ENCODE measurements around the gene XAGE1B.
"Not testable (repeated sequence)": the region's sequence is repeated elsewhere in the genome, so short reads cannot be mapped to it uniquely, and the experiment has no call there.

The XAGE1B gene, protein sequence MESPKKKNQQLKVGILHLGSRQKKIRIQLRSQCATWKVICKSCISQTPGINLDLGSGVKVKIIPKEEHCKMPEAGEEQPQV

DNA sequence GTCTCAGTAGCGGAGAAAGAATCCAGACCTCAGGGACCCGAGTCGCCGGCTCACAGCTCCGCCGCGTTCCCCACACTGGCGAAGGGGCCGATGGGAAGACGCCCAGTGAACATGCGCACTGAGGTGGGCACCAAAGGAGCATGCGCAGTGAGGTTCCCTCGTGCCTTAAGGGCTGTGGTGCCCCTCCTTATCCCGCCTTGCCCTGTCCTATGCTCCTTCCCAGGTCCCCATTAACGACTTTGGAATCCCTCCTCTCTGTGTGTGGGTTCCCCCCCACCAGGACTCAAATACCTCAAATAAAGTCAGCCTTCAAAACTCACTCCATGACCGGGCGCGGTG, at the start of gene XAGE1B:
TSS of gene XAGE1B (minus strand) at position 77 of the 339 bp plus-strand sequence. CDS start 1,536 bp downstream, outside the sequence.
- not testable (repeated sequence) for H3K27me3 Mint-ChIP-seq (ENCODE audit: low read depth); H3K27ac Mint-ChIP-seq; H3K9me3 Mint-ChIP-seq; H3K4me1 Mint-ChIP-seq (ENCODE audit: low read depth); H3K4me3 Mint-ChIP-seq; DNase-seq (ENCODE audit: low spot score); H3K36me3 Mint-ChIP-seq (ENCODE audit: low read depth)

DNA sequence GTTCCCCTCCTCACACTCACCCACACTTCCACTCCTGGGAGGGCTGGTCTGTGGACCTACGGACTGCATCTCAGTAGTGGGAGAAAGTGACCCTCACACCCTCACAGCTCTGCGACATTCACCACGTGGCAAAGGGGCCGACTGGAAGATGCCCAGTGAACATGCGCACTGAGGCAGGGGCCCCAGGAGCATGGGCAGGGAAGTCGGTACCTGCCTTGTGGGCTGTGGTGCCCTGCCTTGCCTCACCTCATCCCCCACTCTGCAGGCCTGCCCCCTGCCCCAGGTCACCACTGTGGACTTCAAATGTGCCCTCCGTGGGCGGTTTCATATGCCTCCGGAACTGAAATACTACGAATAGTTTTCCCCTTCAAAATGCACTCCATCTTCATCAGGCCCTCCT, 46.2 kb upstream of the XAGE1B start:
- Mint-ChIP-seq H3K36me3 (ENCODE audit: low read depth) (no peaks in the 10 kb centered on the region), H3K9me3 (no peaks in the 10 kb centered on the region), H3K27me3 (ENCODE audit: low read depth) (no peaks in the 10 kb centered on the region), H3K4me1 (ENCODE audit: low read depth) (no peaks in the 10 kb centered on the region), H3K27ac (no peak overlapping the region), H3K4me3 (no peak overlapping the region)
- DNase-seq (ENCODE audit: low spot score), result no peak

DNA sequence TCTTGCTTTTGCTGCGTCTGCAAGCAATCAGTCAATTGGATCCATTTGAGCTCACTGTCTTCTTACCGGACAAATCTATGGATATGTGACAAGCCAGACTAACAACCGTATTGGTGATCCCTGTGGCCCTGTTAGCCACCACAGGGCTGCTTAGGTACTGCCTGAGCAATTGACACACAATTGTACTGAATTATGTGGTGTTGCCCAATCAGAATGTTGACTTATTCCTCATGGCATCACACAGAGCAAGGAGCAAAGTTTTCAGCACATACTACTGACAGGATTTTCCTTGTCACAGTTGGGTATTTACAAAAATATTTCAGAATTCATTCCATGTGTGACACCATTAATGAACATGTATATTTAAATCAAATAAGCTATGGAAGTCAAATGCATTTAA, 41.3 kb upstream of the XAGE1B start:
- Mint-ChIP-seq H3K4me3 (no peak overlapping the region), H3K4me1 (ENCODE audit: low read depth) (no peaks in the 10 kb centered on the region), H3K36me3 (ENCODE audit: low read depth) (no peaks in the 10 kb centered on the region), H3K9me3 (no peaks in the 10 kb centered on the region), H3K27ac (no peak overlapping the region), H3K27me3 (ENCODE audit: low read depth) (no peaks in the 10 kb centered on the region)
- no peak for DNase-seq (ENCODE audit: low spot score)

DNA sequence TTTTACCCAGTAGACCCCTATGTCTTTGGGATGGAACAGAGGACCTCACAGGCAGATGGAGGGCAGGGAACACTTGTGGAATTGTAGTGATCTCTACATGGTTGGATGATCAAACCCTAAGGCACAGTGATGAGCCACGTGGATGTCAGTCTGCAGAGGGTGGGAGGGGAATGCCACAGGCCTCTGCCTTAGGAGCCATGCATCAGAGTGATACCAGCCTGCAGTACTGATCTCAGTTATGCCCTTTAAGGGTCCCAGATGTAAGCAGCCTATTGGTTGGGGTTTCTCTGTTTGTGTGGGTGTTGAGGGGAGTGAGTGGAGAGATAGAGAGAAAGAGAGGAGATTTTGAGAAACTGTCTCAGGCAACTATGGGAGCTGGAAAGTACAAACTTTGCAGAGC, 39.9 kb upstream of the XAGE1B start:
- no peak overlapping the region for H3K27ac Mint-ChIP-seq
- no peak overlapping the region for H3K4me3 Mint-ChIP-seq
- H3K4me1 Mint-ChIP-seq (ENCODE audit: low read depth), result no peaks in the 10 kb centered on the region
- no peak for DNase-seq (ENCODE audit: low spot score)
- H3K27me3 Mint-ChIP-seq (ENCODE audit: low read depth), result no peaks in the 10 kb centered on the region
- H3K36me3 Mint-ChIP-seq (ENCODE audit: low read depth), result no peaks in the 10 kb centered on the region
- no peaks in the 10 kb centered on the region for H3K9me3 Mint-ChIP-seq

DNA sequence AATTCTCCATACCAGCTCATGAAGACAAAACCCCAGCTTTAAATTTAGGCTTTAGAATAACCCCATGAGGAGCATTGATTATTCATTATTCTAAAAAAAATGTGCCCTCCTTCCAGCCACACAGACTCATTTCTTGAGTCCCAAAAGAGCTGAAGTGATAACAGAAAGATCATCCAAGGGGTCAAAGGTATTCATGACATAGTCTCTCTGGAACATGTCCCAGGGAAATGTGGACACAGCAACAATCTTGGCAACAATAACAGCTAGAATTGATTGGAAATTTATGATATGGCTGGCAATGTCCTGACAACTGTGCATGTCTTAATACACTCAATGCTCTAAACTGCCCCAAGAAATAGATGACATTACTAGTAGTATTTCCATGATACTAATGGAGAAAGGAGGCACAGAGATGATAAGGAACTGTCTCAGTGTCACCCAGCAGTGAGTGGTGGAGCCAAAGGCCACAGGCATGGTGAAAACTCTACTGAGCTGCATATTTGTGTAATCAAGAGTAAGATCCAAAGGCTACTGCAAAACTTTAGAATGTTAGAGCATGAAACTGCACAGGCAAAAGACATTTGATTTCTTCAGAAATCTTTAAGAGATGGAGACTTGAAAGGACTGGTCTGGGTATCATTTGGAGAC, 37.3 kb upstream of the XAGE1B start:
- H3K9me3 Mint-ChIP-seq, result no peaks in the 10 kb centered on the region
- no peaks in the 10 kb centered on the region for H3K4me1 Mint-ChIP-seq (ENCODE audit: low read depth)
- H3K4me3 Mint-ChIP-seq, result no peak overlapping the region
- H3K36me3 Mint-ChIP-seq (ENCODE audit: low read depth), result no peaks in the 10 kb centered on the region
- no peaks in the 10 kb centered on the region for H3K27me3 Mint-ChIP-seq (ENCODE audit: low read depth)
- no peak for DNase-seq (ENCODE audit: low spot score)
- no peak overlapping the region for H3K27ac Mint-ChIP-seq

DNA sequence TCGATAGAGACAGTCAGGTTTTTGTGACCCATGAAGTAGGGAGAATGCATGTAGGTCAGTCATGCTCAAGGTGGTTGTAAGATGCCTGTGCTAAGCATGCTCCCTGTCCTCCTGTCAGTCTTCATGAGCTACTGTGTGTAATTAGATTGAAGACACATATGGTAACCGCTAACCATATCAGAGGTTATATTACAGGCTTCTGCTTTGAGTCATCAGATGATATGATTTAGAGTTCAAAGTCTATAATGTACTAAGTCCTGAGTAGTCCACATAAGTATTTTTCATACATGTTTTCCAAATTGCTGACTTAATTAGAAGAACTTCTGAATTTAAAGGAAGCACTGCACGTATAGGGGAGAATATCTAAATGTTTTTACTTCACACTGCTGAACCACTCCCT, 31.9 kb upstream of the XAGE1B start:
- H3K27me3 Mint-ChIP-seq (ENCODE audit: low read depth); DNase-seq (ENCODE audit: low spot score); H3K9me3 Mint-ChIP-seq; H3K4me3 Mint-ChIP-seq; H3K27ac Mint-ChIP-seq; H3K36me3 Mint-ChIP-seq (ENCODE audit: low read depth); H3K4me1 Mint-ChIP-seq (ENCODE audit: low read depth): not testable (repeated sequence)

DNA sequence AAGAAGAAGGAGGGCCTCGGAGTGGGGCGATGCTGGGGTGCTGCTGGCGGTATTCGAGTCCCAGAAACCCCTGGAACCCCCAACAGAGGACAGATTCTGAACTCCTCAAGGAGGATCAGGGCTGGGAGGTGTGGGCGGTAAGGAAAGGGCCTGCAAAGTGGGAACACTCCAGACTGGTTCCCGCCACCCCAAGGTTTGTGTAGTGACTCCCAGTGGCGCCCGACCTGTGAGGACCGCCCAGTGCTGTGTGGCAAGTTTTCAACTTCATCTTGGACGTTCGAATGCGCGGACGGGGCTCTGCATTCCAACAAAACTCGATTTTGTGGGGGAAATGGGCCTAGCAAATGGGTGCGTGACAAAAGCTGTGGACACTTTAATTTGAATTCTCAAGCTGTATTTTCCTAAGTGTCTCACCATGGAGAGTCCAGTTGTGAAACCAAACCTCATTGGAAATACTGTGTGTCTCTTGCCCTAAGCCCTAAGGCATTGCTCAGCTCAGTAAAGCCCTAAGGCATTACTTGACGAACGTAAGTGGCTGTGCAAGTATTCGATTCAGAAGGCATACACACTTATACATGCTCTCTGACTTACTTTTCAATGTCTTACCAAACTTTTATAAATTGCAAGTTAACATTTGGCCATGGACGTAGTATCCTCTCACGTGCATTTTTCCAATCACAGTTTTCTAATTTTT, 27.4 kb upstream of the XAGE1B start:
- Mint-ChIP-seq H3K36me3 (ENCODE audit: low read depth) (no peaks in the 10 kb centered on the region), H3K4me1 (ENCODE audit: low read depth) (no peaks in the 10 kb centered on the region), H3K9me3 (no peaks in the 10 kb centered on the region), H3K27ac (no peak overlapping the region), H3K27me3 (ENCODE audit: low read depth) (no peaks in the 10 kb centered on the region), H3K4me3 (no peak overlapping the region)
- DNase-seq (ENCODE audit: low spot score), result no peak

DNA sequence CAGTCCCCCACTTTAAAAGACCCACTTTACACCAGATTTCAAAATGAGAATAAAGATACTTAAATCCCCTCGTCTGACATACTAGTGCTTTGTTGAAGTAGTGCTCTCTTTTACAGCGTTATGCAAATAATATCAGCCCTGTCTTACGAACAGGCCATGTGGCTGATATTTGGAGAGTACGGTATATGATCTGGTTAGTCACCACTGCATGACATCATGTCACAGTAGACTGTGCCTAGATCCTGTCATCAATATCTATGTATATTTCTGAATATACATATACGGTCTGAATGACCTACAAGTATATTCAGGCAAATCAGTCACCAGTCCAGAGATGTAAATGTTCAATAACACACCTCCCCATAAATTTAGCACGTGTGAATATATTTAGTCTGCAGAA, 25.4 kb upstream of the XAGE1B start:
- Mint-ChIP-seq H3K27me3 (ENCODE audit: low read depth) (no peaks in the 10 kb centered on the region), H3K4me1 (ENCODE audit: low read depth) (no peaks in the 10 kb centered on the region), H3K4me3 (no peak overlapping the region), H3K9me3 (no peaks in the 10 kb centered on the region), H3K36me3 (ENCODE audit: low read depth) (no peaks in the 10 kb centered on the region), H3K27ac (no peak overlapping the region)
- no peak for DNase-seq (ENCODE audit: low spot score)

DNA sequence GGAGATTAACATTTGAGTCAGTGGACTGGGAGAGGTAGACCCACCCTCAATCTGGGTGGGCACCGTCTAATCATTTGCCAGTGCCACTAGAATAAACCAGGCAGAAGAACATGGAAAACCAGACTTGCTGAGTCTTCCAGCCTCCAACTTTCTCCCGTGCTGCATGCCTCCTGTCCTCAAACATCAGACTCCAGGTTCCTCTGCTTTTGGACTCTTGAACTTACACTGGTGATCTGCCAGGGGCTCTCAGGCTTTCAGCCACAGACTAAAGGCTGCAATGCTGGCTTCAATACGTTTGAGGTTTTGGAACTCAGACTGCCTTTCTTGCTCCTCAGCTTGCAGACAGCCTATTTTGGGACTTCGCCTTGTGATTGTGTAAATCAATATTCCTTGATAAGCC, 24.2 kb upstream of the XAGE1B start:
- not testable (repeated sequence) for H3K4me3 Mint-ChIP-seq; H3K4me1 Mint-ChIP-seq (ENCODE audit: low read depth); H3K27ac Mint-ChIP-seq; DNase-seq (ENCODE audit: low spot score); H3K36me3 Mint-ChIP-seq (ENCODE audit: low read depth); H3K9me3 Mint-ChIP-seq; H3K27me3 Mint-ChIP-seq (ENCODE audit: low read depth)

DNA sequence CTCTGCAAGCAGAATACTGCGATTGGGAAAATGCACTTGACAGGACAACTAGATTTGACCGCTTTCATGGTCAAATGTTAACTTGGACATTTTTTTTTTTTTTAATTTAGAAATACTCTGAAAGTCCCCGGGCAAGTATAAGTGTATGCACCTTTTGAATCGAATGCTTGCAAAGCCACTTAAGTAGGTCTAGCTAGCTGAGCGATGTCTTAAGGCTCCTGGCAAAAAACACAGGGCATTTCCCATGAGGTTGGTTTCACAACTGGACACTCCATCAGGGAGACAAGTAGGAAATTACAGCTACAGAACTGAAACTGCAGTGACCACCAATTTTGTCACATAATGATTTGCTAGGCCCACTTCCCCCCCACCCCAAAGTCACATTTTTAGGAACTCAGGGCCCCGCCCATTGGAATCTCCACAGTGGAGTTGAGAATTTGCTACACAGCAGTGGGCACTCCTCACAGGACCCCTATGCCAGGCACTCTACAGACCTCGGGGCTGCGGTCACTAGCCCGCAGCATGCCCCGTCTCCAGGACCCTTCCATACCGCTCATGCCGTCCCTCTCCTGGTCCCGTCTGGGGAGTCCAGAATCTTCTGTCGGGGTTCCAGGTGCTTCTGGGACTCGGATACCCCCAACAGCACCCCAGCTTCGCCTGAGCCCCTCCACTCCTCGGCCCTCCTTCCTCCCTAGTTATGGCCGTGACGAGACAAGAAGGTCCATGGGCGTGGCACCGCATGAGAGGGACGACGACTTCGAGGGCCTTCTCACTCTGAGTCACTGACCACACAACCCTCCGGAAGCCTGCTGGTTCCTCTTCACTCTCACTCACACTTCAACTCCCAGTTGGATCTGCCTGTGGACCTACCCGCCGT, 515 bp downstream of the XAGE1B start:
- not testable (repeated sequence) for H3K36me3 Mint-ChIP-seq (ENCODE audit: low read depth); H3K4me1 Mint-ChIP-seq (ENCODE audit: low read depth); H3K9me3 Mint-ChIP-seq; H3K27me3 Mint-ChIP-seq (ENCODE audit: low read depth); H3K4me3 Mint-ChIP-seq; DNase-seq (ENCODE audit: low spot score); H3K27ac Mint-ChIP-seq

DNA sequence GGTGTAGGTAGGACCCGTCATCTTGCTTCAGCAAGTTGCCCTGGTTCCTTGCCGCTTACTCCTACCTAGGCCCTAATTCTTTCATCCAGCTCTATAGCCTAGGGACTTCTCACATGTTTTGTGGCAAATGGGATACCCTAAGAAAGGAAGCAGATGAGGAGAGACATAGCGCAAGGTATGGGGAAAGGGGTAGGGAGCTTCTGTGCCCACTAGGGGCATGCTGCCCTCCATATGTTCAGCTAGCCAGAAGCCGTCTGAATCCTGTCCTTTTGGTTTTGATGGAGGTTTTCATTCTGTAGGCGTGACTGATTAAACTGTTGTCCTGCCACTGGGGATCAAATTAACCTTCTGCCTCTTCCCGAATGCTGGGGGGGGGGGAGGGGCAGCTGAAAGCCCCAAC, 5.7 kb downstream of the XAGE1B start:
- H3K9me3 Mint-ChIP-seq; H3K4me1 Mint-ChIP-seq (ENCODE audit: low read depth); H3K27me3 Mint-ChIP-seq (ENCODE audit: low read depth); H3K36me3 Mint-ChIP-seq (ENCODE audit: low read depth); H3K27ac Mint-ChIP-seq; H3K4me3 Mint-ChIP-seq; DNase-seq (ENCODE audit: low spot score): not testable (repeated sequence)

DNA sequence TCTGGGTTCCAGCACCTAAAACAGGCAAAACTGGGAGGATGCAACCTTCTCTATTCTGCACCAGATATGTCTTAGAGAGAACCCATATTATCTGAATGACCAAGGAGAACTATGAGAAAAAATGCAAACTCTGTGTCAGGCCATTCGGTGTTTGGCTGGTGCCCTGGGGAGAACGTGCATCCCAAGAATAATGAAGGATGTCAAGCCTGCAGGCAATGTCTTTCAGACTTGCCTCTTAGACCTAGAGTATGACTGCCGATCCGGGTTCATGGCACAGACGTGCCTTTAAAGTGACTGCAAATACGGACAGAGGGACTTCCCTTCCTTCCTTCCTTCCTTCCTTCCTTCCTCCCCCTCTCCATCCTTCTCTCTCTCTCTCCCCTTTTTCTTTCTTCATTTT, 6.9 kb downstream of the XAGE1B start:
- H3K4me1 Mint-ChIP-seq (ENCODE audit: low read depth), result no peaks in the 10 kb centered on the region
- H3K27me3 Mint-ChIP-seq (ENCODE audit: low read depth), result no peaks in the 10 kb centered on the region
- H3K27ac Mint-ChIP-seq, result no peak overlapping the region
- H3K36me3 Mint-ChIP-seq (ENCODE audit: low read depth), result no peaks in the 10 kb centered on the region
- no peak overlapping the region for H3K4me3 Mint-ChIP-seq
- H3K9me3 Mint-ChIP-seq, result no peaks in the 10 kb centered on the region
- no peak for DNase-seq (ENCODE audit: low spot score)

DNA sequence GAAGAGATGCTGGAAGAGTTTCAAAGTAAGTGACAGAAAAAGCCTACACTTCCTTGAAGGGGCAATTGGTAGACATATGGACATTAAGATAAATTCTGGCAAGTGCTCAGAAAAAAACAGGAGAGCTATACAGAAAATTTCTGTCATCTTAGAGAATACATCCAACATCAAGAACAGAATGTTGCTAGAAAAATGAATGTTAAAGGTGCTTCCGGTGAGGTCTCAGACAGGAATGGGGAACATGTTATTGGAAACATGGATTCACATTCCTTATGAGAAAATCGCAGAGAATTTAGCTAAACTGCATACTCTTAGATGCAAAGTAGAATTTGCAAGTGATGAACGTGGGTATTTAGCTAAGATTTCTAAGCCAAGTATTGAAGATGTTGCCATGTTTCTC, 9.5 kb downstream of the XAGE1B start:
- Mint-ChIP-seq H3K4me1 (ENCODE audit: low read depth) (no peaks in the 10 kb centered on the region), H3K4me3 (no peak overlapping the region), H3K9me3 (no peaks in the 10 kb centered on the region), H3K27ac (no peak overlapping the region), H3K27me3 (ENCODE audit: low read depth) (no peaks in the 10 kb centered on the region), H3K36me3 (ENCODE audit: low read depth) (no peaks in the 10 kb centered on the region)
- no peak for DNase-seq (ENCODE audit: low spot score)

DNA sequence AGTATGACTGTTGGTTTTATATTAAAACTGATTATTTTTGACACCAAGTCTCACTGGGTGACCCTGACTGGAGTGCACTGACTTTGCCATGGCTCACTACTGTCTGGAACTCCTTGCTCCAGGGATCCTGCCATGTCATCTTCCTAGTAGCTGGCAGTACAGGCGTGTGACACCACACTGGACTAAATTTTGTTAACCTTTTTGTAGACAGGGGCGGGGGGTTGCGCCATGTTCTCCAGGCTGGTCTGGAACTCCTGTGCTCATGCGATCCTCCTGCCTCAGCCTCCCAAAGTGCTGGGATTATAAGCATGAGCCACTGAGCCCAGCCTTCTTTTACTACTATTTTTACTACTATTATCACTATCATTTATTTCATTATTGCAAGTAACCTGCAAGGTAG, 12.3 kb downstream of the XAGE1B start:
- Mint-ChIP-seq H3K4me1 (ENCODE audit: low read depth) (no peaks in the 10 kb centered on the region), H3K27ac (no peak overlapping the region), H3K36me3 (ENCODE audit: low read depth) (no peaks in the 10 kb centered on the region), H3K9me3 (no peaks in the 10 kb centered on the region), H3K4me3 (no peak overlapping the region), H3K27me3 (ENCODE audit: low read depth) (no peaks in the 10 kb centered on the region)
- DNase-seq (ENCODE audit: low spot score), result no peak

All from T-helper 2 cell treated with Interferon-gamma antibody and Interleukin-4, amounts not matched to agents 5 μg/mL and 100 μg/mL, for 36 hours (primary cell).